Calu3 (cell line): ENCODE measurements around the gene DGLUCY. TPM values are rescaled to one million over a fixed set of nuclear protein-coding genes. Genes with fewer than 3 reads are reported as not detected.

ENCODE experiments used
- BruUV-seq: library from RNA; stranded (reverse); fragments of 400-500 nt; replicated peaks from 2 replicates; lab custom pipeline; 2021; lab: Mats Ljungman, UMichigan
- CTCF ChIA-PET: fragments of 300-600 bp; sonication (Branson Sonifier 250); formaldehyde crosslinking; loops from one replicate; lab custom pipeline; 2022; ENCODE audit warnings: antibody characterized with exemption; lab: Charles Lee
- DNase-seq: peaks from one replicate; pipeline ENCODE4 v3.0.0; 2022
- H3K27ac Mint-ChIP-seq: one replicate; pipeline ENCODE4 v1.8.0; 2022; ENCODE audit warnings: mixed read lengths; ENCODE audit not compliant: unreplicated experiment
- H3K27me3 Mint-ChIP-seq: one replicate; pipeline ENCODE4 v1.8.0; 2022; ENCODE audit warnings: mixed read lengths; ENCODE audit not compliant: unreplicated experiment
- H3K36me3 Mint-ChIP-seq: one replicate; pipeline ENCODE4 v1.8.0; 2022; ENCODE audit warnings: mild to moderate bottlenecking, moderate library complexity, mixed read lengths; ENCODE audit not compliant: insufficient read depth, unreplicated experiment
- H3K4me1 Mint-ChIP-seq: one replicate; pipeline ENCODE4 v1.8.0; 2022; ENCODE audit warnings: mild to moderate bottlenecking, low read depth, mixed read lengths; ENCODE audit not compliant: unreplicated experiment
- H3K4me3 Mint-ChIP-seq: one replicate; pipeline ENCODE4 v1.8.0; 2022; ENCODE audit warnings: mild to moderate bottlenecking, low read depth, moderate library complexity, mixed read lengths; ENCODE audit not compliant: unreplicated experiment
- H3K9me3 Mint-ChIP-seq: one replicate; pipeline ENCODE4 v1.8.0; 2022; ENCODE audit warnings: low read depth, mixed read lengths; ENCODE audit not compliant: unreplicated experiment
- CTCF ChIP-seq: fragments of 200-600 bp; IDR thresholded peaks from one replicate; pipeline ENCODE4 v1.8.0; 2022; ENCODE audit warnings: antibody characterized with exemption; ENCODE audit not compliant: unreplicated experiment
- intact Hi-C: fragments of 100-400 bp; cut with micrococcal nuclease; formaldehyde crosslinking; loops from one replicate; pipeline ENCODE4 v1.10.0; 2022; ENCODE audit not compliant: unreplicated experiment
- total RNA-seq: library from RNA; stranded (reverse); gene quantifications from 2 replicates; pipeline ENCODE4 v1.2.3, GENCODE V29; 2022

DGLUCY gene
- total RNA-seq, 1 experiment from 2014 or later = 69.3 TPM

DNA sequence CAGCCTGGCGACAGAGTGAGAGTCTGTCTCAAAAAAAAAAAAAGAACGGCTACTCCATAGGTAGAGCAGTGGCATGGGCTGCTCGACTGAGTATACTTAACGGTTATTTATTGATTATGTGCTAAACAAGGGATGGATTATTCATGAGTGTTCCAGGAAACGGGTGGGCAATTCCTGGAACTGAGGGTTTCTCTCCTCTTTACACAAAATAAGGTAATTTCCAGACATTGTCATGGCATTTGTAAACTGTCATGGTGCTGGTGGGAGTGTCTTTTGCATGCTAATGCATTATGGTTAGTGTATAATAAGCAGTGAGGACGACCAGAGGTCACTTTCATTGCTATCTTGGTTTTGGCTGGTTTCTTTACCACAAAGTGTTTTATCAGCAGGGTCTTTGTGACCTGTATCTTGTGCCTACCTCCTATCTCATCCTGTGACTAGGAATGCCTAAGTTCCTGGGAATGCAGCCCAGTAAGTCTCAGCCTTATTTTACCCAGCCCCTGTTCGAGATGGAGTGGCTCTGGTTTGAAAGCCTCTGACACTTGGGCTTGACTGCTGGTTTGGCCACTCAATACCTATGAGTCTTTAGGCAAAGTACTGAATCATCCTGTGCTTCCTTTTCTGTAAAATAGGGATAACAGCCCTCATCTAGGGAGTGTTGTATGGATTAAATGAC lies 3.2 kb downstream of the DGLUCY start:
- TF ChIP-seq CTCF = no peak
- BruUV-seq = no TSS peak
- Mint-ChIP-seq H3K27ac (no peak overlapping the region), H3K9me3 (no peaks in the 10 kb centered on the region), H3K36me3 (peaks cover 42% of the 10 kb centered on the region), H3K27me3 (no peaks in the 10 kb centered on the region), H3K4me1 (peaks cover 44% of the 10 kb centered on the region), H3K4me3 (no peak overlapping the region)
- intact Hi-C loops = loop anchor here (5.0 kb wide), 1 partner anchor 110 kb away; no protein-coding TSS in a partner anchor
- no peak for DNase-seq
- CTCF ChIA-PET = interaction anchor here (0.7 kb wide), 1 partner anchor 204 kb away, joined by 3 read pairs; no protein-coding TSS in a partner anchor

DNA sequence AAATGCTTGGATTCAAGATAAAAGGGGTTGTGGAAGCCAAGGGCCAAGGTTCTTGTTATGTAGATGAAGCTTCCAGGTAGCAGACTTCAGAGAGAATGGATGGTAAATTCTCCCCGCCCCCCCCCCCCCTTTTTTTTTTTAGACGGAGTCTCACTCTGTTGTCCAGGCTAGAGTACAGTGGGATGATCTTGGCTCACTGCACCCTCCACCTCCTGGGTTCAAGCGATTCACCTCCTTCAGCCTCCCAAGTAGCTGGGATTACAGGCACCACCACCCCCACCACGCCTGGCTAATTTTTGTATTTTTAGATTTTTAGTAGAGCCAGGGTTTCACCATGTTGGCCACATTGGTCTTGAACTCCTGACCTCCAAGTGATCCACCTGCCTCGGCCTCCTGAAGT lies 4.1 kb downstream of the DGLUCY start:
- no peaks in the 10 kb centered on the region for H3K27me3 Mint-ChIP-seq
- peaks cover 44% of the 10 kb centered on the region for H3K4me1 Mint-ChIP-seq
- H3K4me3 Mint-ChIP-seq = no peak overlapping the region
- no TSS peak for BruUV-seq
- intact Hi-C loops = loop anchor here (5.0 kb wide), 1 partner anchor 111 kb away; no protein-coding TSS in a partner anchor
- peaks cover 42% of the 10 kb centered on the region for H3K36me3 Mint-ChIP-seq
- DNase-seq = no peak
- CTCF ChIA-PET = interaction anchor here (0.6 kb wide), 1 partner anchor 144 kb away, joined by 3 read pairs; no protein-coding TSS in a partner anchor
- TF ChIP-seq CTCF = no peak
- no peaks in the 10 kb centered on the region for H3K9me3 Mint-ChIP-seq
- H3K27ac Mint-ChIP-seq = no peak overlapping the region

DNA sequence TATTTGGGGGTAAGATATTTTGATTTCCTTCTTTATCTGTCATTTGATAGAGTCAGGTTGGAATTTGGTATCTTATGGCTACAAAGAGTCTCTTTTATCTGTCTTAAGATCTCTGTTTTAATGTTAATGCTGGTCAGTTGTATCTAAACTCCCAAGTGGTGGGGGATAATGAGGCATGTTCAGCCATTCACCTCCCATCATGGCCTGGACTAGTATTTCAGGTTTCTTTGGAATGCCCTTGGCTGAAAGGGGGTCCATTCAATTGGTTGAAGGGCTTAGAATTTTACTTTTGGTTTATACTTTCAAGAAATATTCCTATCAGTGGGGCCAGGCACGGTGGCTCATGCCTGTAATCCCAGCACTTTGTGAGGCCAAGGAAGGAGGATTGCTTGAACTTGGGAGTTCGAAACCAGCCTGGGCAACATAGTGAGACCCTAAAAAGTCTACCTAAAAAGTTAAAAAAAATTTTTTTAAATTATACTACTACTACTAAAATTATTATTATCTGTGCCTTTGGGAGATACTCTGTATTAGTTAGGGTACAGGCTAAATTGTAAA lies 4.7 kb downstream of the DGLUCY start:
- Mint-ChIP-seq H3K9me3 (no peaks in the 10 kb centered on the region), H3K27me3 (no peaks in the 10 kb centered on the region), H3K4me3 (no peak overlapping the region), H3K27ac (no peak overlapping the region), H3K36me3 (peaks cover 41% of the 10 kb centered on the region), H3K4me1 (peaks cover 43% of the 10 kb centered on the region)
- CTCF ChIA-PET = interaction anchor here (0.6 kb wide), 1 partner anchor 145 kb away, joined by 3 read pairs; no protein-coding TSS in a partner anchor
- no peak for TF ChIP-seq CTCF
- no peak for DNase-seq
- intact Hi-C loops = loop anchor here (5.0 kb wide), 1 partner anchor 111 kb away; no protein-coding TSS in a partner anchor
- BruUV-seq = no TSS peak

GRCh38 chr14:91119556-91120311 lies 5.9 kb downstream of the DGLUCY start:
- TF ChIP-seq CTCF = no peak
- Mint-ChIP-seq H3K27ac (no peak overlapping the region), H3K4me3 (no peak overlapping the region), H3K36me3 (peaks cover 34% of the 10 kb centered on the region), H3K9me3 (no peaks in the 10 kb centered on the region), H3K27me3 (no peaks in the 10 kb centered on the region), H3K4me1 (peaks cover 34% of the 10 kb centered on the region)
- no TSS peak for BruUV-seq
- DNase-seq = peak; percentile 16
- CTCF ChIA-PET = interaction anchor here (0.6 kb wide), 1 partner anchor 224 kb away, joined by 3 read pairs; no protein-coding TSS in a partner anchor
- intact Hi-C loops = loop anchor here (5.0 kb wide), 1 partner anchor 112 kb away; no protein-coding TSS in a partner anchor
